GM12891 (cell line): ENCODE results near the gene PTPRG.

ENCODE experiments used
- PAX5 ChIP-seq: IDR thresholded peaks from 2 replicates; pipeline ENCODE4 v1.6.1; 2011; ENCODE audit warnings: low read length, moderate library complexity, mild to moderate bottlenecking; ENCODE audit not compliant: insufficient read depth, severe bottlenecking
- POLR2A ChIP-seq: IDR thresholded peaks from 2 replicates; pipeline ENCODE4 v1.6.1; 2011; ENCODE audit warnings: low read depth, low read length, control low read depth
- POLR2AphosphoS5 ChIP-seq: IDR thresholded peaks from 2 replicates; pipeline ENCODE4 v1.6.1; 2011; ENCODE audit warnings: low read depth, low read length, control low read depth
- POU2F2 ChIP-seq: IDR thresholded peaks from 2 replicates; pipeline ENCODE4 v1.6.1; 2011; ENCODE audit warnings: low read depth, mild to moderate bottlenecking, control low read depth, low read length, moderate library complexity
- SPI1 ChIP-seq: IDR thresholded peaks from 2 replicates; pipeline ENCODE4 v1.6.1; 2011; ENCODE audit warnings: low read depth, low read length, control low read depth
- TAF1 ChIP-seq: IDR thresholded peaks from 2 replicates; pipeline ENCODE4 v1.6.1; 2011; ENCODE audit warnings: low read depth, low read length, control low read depth

GRCh38 chr3:61545716-61546115 lies 15.7 kb upstream of the PTPRG start:
- TF ChIP-seq POLR2A (no peak), POU2F2 (no peak), POLR2AphosphoS5 (no peak), TAF1 (no peak), SPI1 (no peak), PAX5 (no peak)
